Activated T-cell treated with anti-CD3 and anti-CD28 coated beads for 48 hours (primary cell): Measurements from ENCODE around the gene MKLN1.
"Not testable (repeated sequence)": the region's sequence is repeated elsewhere in the genome, so short reads cannot be mapped to it uniquely, and the experiment has no call there.

Experiments used
- DNase-seq: peaks from one replicate; pipeline ENCODE4 v3.0.0-alpha.2; 2020; ENCODE audit warnings: low read depth

The MKLN1 gene

DNA sequence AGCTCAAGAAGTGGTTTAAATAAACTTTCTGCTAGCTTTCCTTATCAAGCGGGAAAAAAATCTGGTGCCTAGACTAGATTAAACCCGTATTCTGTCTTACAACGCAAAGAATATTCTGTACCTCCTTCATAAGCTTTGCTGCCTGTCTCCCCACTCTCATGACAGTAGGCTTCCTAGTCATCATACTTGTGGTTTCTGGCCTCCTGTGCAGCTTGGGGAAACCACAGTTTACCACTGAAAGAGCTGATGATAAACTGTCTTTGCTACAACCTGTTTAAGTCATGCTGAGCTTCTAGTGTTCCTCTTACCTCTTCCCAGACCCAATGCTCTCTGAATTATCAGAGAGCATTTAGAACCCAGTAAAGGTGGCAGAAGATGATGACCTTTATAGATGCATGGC lies 173.7 kb downstream of the MKLN1 start:
- DNase-seq, result peak; percentile 21

DNA sequence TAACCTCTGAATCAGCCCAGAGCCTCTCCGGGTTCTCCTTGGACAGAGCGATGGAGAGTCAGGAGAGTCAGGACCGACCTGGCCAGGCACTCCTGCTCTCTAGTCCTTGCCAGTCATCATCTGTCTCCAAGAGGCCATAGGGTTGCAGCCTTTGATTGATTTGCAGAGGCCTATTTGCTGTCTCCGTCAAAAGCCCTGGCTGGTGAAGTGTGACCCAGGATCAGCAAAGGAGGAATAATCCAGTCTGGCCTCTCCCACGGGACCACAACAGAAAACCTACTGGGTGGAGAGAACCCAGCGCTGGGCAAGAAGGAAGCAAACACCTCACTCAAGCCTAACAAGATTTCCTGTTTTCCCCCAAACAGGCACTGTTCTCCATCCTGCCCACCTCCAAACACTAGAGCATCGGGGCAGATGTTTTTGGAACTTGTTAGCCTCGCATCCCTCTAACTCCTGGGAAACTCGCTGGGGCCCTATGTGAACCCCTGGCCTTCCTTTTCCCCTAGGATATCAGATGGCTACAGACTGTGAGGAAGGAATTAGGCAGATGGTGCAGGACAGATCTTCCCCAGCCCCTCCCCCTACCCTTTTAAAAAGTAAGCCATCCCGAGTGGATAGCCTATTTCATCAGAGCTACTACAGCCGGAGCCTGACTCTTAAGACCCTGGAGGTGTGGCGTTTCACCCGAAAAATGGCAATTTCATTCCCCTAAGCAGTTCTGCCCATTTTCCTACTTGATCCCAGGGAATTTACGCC lies 174.4 kb downstream of the MKLN1 start:
- no peak for DNase-seq

DNA sequence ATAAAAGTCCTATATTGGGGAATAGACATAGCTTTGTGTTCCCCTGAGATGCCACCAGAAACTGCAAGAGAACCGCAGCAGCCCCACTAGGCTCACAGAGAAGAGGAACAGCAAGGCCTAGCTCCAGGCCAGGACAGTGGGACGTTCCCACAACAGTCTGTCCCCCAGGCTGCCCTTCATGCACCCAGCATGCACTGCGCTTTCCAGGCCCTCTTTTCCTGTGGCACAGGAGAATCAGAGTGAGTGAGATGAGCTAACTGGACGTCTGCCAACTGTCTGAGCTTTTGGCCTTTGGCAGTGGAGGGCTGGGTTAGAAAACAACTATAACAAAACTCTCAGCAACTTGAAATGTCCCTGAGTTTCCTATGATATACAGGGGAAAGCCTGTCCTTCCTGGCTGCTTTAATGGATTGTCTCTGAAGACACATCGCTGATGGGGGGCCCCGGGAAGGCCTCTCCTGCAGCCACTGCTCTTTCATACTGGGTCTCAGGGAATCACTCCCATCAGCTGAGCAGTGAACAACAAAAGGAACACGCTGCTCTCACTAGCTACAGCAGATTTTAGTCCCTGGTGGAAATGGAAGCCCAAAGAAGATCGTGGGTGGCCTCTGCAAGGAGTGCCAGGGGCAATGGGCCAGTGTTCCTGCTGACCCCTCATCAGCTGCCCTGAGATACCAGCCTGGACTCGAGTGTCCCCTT lies 175.3 kb downstream of the MKLN1 start:
- no peak for DNase-seq

DNA sequence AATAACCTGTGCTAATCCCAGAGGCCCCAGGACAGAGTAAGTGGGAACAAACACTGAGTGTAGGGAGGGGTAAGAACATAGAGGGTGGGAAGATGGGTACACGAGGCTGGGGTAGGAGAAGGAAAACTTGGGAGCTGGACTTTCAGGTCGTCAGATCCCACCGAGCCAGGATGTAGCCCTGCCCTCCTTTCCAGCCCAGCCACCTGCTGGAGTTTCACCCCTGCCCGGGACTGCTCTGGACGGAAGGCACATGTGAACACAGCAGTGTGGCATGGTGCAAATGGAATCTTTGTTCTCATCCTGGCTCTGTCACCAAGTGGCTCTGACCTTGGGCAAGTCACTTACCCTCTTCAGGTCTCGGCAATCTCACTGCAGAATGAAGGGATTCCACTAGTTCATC lies 176.0 kb downstream of the MKLN1 start:
- no peak for DNase-seq

DNA sequence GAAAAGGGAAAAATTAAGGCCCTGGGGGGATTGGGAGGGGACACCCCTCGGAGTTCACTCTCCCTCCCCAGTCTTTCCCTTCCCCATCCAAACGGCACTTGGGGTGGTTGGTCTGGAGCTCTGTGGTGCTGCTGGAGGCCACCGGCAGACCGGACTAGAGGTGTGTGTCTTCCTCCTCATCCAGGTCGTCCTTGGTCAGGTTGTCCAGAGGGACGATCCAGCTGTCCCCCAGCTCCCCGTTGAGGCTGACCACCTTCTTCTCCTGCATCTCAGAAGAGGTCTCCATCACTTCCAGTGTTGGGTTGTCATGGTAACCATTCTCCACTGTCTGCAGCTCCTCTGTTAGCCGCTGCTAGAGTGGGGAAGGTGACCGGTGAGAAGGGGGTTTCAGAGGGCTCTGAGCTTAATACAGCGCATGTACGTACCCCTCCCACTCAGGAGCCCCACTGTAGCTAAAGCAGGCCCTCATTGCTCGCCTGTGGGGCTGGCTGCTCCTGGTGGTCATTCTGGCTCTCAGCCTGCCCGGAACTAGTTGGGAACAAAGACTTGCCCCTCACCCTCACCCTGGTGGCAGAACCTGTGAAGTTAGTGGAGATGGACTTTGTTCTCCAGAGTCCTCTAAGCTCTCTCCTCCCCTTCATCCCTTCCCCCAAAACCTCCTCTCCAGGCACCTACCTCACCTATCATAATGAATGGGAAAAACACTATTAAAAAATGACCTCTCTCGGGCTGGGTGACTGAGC lies 176.7 kb downstream of the MKLN1 start:
- no peak for DNase-seq

DNA sequence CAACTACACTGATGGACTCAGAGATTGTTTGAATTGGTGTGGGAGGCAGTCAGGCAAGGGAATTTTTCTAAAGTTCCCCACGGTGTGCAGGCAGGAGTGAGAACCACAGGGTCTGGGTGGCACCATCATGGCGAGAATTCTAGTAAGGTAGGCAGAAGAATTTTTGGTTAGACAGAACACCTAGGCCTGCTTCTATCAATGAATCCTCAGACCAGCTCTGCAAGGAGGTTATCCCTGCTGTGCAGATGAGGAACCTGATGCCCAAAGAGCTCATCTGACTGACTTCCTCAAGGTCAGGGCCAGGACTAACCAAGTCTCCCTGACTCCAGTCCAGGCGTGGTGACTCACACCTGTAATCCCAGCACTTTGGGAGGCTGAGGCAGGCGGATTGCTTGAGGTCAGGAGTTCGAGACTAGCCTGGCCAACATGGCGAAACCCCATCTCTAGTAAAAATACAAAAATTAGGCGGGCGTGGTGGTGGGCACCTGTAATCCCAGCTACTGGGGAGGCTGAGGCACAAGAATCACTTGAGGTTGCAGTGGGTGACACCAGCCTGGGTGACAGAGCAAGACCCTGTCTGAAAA lies 177.5 kb downstream of the MKLN1 start:
- DNase-seq, result not testable (repeated sequence)

DNA sequence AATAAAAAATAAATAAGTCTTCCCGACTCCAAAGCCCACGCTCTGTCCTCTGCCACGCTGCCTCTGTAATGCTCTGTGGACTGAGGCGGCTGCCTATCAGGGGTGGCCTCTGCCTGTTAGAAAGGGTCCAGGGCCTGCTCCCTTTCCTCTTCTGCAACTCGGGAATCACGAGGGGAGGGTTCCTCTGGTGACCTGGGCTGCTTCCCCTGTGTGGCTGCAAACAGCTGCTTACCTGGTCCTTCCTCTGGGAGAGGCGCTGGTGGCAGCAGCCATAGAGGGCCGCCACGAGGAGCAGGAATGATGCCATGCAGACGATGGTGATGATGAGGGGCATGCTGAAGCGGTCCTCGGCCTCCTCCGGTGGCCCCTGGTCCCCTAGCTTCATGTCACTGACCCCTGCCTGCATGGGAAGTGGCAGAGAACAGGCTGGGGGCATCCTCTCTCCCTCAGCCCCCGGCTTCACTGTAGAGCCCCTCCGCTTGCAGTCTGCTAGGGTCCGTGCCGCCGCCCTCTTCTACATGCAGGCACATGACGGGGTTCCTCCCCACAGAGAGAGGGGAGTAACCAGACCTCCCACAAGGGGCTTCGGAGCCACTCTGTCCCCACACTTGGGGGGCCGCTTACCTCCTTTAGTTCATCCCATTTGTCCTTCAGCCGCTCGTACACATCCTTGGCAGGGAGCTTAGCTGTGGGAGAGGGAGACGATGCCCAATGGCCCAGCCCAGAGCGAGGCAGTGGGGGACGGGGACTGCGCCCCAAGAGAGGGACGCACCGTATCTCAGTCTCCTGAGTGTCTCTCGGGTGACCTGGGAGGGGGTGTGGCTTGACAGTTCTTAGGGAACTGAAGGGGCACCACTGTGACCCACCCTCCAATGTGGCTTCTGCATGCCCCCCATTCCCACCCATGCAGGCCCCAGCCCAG lies 178.2 kb downstream of the MKLN1 start:
- no peak for DNase-seq

DNA sequence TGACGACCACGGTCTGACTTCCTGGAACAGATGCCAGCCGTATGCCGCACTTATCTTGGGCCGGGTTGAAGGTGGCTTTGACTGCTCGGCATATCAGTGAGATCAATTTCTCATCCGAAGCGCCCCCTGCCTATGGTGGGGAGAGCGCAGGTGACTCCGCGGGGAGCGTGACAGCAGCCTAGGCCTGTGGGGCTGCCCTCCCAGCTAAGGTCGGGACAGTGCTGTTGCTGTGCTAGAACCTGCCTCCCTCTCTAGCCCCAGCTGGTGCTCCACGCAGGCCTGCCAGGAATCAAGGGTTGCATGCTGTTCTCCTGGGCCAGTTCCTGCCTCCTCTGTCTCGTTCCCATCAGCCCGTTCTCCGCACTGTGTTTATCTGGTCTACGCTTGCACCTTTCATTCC lies 178.9 kb downstream of the MKLN1 start:
- no peak for DNase-seq

DNA sequence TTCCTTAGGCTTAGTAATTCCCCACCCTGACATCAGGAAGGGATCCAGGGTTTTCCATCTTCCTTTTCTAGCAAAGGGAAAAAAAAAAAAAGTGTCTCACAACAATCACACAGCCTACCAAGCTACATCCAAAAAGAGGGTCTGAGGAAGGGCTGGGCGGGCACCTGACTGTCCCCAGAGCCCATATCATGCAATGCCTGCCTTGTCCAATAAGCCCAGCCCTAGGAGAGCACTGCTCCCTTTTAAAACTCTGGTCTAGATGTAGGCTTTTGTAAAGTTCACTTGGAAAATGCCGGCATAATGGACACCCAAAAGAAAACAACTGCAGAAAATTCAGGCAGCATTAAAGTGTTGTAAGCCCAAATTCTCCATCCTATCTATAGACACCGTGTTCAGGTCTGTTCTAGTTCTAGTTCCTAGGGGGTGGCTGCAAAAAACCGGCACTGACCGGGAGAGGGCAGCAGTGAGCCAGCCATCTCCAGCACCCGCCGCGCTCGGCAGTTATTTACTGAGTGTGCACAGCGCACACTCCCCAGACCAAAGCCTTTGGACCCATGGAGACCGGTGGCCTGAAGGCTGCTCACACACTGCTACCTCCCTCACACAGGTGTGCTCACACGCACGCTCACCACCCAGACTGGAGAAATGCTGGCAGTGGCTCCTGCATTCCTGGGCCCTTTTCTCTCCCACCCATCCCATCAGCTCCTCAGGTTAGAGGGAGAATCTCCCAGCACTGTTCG lies 180.1 kb downstream of the MKLN1 start:
- peak; percentile 77 for DNase-seq

DNA sequence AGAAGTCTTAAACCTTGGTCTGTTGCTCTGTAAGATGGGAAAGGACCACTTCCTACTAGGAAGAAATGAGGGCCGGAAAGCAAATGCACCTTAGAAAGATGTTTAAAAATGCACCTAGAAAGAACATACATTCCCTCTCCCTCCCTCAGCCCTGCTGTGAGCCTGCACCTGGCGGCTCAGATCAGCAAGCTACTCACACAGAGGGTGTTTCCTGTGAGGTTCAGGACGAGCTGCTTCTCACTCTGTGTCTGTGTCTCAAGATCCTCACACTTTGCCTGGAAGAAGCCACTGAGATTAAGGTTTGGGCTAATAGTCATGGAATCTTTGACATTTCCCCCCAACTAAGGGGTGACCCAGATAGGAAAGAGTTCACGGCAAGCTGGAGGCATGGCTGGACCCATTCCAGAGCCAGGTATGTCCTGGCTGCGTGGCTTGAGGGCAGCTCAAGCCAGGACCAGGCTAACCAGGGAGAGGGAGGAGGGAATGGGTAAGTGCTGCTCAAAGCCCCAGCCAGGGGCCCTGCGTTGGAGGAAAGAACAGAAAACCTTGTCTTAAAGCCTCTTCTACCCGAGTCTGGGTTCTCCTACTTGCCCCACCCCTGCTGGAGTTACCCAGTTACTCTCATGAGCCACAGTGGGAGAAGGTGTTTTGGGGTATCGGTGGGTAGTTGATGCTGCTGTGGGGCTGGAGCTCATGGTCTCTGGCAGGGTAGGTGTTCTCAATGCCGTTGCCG lies 181.2 kb downstream of the MKLN1 start:
- no peak for DNase-seq

DNA sequence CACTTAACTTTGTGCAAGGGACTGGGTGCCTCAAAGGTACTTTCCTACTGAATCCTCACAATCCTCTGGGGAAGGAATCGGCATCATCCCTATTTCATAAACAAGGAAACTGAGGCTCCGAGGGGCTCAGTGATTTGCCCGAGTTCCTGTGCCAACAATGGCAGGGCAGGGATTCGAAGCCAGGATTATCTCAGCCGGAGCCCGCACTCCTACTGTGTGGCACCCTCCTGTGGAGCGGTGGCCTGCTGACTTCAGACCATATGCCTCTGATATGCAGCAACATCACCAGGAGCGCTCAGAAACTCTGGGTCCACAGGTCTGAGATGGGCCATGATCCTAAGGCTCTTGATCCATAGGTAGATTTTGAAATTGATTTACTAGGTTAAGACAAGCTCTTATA lies 182.1 kb downstream of the MKLN1 start:
- DNase-seq, result no peak

DNA sequence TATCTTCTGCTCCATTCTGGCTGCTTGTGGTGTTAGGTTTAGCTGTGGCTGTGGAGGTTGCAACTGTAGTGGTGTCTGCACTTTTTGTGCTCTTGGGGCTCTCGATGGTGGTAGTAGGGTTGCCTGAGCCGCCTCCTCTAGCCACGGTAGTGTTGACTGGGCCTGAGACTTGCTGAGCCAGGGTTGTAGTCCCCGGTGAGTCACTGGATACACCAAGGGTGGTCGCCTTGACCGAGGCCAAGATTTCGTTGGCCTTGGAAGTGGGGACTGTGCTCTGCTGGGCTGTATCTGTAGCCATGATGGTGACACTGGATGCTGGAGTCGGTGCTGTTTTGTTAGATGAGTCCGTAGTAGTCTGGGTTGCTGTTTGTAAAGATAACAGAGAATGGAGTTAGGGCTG lies 183.4 kb downstream of the MKLN1 start:
- no peak for DNase-seq

DNA sequence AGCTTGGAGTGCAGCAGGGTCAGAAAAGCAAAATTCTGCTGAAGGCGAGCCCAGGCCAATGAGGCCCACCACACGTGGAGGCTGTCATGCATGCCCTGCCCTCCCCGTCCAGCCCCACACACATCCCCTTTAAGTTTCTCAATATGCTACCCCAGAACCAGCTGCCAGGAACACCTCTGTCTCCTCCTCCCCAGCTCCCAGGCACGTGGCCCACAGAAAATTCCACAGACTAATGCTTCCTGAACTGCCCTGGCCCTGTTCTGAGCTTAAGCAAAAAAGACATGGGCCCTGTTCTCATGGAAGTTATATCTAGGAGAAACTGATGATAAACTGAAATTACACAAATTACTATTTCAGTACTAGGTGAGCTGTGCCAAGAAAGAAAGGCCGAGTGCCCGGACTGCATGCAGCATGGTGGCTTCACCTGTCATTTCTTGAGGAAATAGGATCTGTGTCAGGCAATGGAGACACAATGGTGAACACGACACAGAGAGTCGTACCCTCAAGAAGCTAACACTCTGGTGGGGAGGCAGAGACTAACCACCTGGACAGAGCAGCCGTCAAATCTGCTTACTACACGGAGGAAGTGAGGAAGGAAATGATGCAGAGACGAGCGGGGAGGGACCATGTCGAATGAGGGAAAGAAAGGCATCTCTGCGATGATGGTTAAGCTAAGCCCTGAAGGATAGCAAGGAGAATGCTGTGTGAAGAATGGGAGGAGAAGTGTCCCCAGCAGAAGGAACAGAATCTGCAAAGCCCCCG lies 184.3 kb downstream of the MKLN1 start:
- DNase-seq, result no peak

DNA sequence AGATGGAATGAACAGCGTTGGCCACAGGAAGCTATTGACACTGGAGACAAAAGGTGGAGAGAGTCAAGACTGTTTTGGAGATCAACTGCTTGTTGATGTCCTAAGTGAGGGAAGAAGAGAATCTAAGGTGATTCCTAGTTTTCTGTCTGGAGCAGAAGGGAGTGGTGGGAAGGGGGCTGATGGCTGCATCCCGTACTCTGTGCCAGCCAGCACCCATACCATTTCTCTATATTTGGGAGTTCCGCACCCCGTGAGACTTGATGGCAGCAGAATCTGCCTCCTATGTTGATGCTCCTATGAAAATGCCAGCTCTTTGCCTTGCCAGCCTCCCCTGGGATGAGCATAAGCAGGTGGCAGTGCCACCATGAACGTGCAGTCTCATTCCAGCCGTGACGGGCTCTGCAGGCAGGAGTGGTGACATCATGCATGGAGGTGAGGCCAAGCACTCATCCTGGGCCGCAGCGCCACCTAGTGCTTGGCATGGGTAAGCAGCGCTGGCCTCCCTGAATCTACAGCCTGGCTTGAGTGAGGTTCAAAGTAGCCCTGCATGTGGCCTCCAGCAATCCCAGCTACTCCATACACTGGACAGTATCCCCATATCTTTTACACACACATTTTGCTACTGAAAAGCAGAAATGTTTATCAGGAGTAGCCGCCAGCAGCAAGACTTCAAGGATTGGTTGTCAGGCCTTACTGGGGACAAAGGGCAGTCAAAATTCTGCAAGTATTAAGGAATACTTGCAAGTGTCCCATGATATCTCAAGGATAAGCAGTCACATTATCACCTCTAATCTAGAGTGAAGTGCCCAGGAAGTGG lies 185.8 kb downstream of the MKLN1 start:
- peak; percentile 79 for DNase-seq

DNA sequence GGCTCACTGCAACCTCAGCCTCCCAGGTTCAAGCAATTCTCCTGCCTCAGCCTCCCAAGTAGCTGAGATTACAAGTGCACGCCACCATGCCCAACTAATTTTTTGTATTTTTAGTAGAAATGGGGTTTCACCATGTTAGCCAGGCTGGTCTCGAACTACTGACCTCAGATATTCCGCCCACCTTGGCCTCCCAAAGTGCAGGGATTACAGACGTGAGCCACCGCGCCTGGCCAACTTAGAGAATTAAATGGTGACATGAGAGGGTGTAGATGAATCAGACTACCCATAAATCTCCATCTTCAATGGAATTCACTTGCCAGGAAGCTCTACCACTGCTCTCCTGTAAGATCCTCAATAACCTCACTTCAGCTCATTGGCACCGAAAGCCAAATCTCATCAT lies 187.8 kb downstream of the MKLN1 start:
- not testable (repeated sequence) for DNase-seq

DNA sequence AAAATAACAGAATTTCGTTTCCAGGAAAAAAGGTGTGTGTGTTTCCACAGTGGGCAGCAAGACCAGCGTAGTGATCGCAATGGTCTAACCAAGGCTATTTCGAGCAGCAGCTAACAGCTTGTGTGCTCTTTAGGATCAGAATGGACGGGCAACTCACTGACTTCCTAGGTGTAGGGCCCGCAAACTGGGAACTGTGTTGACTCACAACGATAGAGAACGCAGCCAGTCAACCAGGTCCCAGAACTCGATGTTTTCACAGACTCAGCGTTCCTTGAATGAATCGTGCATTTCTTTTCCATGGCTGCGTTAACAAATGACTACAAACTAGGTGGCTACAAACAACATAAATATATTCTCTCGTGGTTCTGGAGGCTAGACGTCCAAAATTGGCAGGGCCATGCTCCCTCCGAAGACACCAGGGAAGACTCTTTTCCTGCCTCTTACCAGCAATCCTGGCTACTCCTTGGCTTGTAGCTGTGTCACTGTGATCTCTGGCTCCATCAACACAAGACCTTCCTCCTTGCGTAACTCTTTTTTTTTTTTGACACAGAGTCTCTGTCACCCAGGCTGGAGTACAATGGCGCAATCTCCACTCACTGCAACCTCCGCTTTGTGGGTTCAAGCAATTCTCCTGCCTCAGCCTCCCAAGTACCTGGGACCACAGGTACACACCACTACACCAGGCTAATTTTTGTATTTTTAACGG lies 189.7 kb downstream of the MKLN1 start:
- no peak for DNase-seq

DNA sequence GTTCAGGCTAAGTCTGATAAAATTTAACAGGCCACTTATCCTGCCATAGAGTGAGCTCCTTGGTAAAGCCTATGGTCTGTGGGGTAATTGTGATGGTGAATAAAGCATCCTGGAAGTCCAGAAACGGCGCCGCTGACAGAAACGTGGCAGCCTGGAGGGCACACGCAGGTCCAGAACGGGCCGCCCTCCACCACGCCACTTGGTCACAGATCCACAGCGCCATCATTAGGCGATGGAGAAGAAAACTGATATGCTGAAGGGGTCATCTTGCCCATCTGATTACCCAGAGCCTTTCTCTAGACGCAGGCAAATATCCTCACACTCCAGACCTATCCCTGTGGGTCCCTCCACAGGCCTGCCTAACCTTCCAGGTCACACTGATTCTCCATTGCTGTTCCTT lies 190.9 kb downstream of the MKLN1 start:
- no peak for DNase-seq

DNA sequence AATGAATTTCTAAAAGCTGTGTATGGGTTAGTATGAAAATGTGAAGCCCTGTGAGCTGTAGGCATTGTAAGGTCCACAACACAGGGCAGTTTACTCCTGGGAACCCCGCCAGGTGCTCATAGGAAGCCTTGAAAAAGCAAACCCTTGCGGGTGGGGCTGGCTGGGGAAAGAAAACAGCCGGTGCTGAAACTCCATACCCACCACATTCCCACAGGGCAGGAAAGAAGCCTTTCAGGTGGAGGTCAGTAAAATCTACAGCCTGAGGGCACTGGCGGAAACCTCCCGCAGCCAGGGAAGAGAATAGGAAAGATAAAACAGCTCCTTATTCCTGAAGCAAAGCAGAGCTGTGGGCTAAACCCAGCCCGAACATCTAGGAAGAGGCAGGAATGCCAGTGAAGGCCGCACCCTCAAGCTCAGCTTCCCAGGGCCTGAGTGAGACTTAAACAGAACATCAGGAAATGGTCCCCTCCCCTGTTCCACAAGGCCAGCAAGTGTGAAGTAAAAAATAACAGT lies 194.0 kb downstream of the MKLN1 start:
- DNase-seq, result no peak
